HEK293 (cell line): ENCODE data around the gene HSFX3.
A peak's percentile ranks its signal among the peaks of the same experiment; 100 is the strongest.
"Not testable (repeated sequence)": the region's sequence is repeated elsewhere in the genome, so short reads cannot be mapped to it uniquely, and the experiment has no call there.

ENCODE experiments used
- CTCF ChIA-PET: fragments of 350-600 bp; formaldehyde crosslinking; extraction: SDS; loops from one replicate; lab custom pipeline; 2021; ENCODE audit warnings: antibody characterized with exemption; lab: Yijun Ruan, JAX
- POLR2A ChIA-PET: fragments of 300-600 bp; formaldehyde crosslinking; extraction: SDS; loops from one replicate; lab custom pipeline; 2020; ENCODE audit warnings: antibody characterized with exemption, inconsistent platforms; lab: Yijun Ruan, JAX
- H3K27ac ChIP-seq: fragments of 200-500 bp; sonication (Bioruptor generic); 2 replicates; pipeline ENCODE4 v1.5.1; 2014; ENCODE audit warnings: low read depth, low read length, control low read depth, inconsistent platforms; ENCODE audit errors: extremely low read depth
- H3K36me3 ChIP-seq, 2 experiments: fragments of 200-500 bp in 1 of 2; sonication (Bioruptor generic) in 1 of 2; 1 replicate in 1 of 2; 2 replicates in 1 of 2; pipeline ENCODE4 v1.5.1; 2014 to 2017; ENCODE audit warnings: inconsistent platforms in 2 of 2, low read length in 2 of 2; ENCODE audit not compliant: control insufficient read depth in 2 of 2, insufficient read depth in 1 of 2
- H3K4me1 ChIP-seq: fragments of 200-500 bp; sonication (Bioruptor generic); 2 replicates; pipeline ENCODE4 v1.5.1; 2014; ENCODE audit warnings: mild to moderate bottlenecking, low read length, inconsistent platforms; ENCODE audit not compliant: control insufficient read depth, insufficient read depth
- H3K4me3 ChIP-seq: 2 replicates; pipeline ENCODE4 v1.5.1; 2011; ENCODE audit warnings: low read depth, mild to moderate bottlenecking, control low read depth, low read length, moderate library complexity
- H3K9me3 ChIP-seq: fragments of 200-500 bp; sonication (Bioruptor generic); 2 replicates; pipeline ENCODE4 v1.5.1; 2014; ENCODE audit warnings: low read depth, low read length, inconsistent platforms; ENCODE audit not compliant: control insufficient read depth, insufficient read depth
- EGR2 ChIP-seq: fragments of 450-650 bp; formaldehyde crosslinking; IDR thresholded peaks from 2 replicates; pipeline ENCODE4 v1.5.1; 2016; ENCODE audit warnings: low read depth, missing biosample characterization, missing genetic modification characterization
- HOXC10 ChIP-seq: sonication (generic); formaldehyde crosslinking; IDR thresholded peaks from 2 replicates; pipeline ENCODE4 v1.8.1; 2023; ENCODE audit warnings: mild to moderate bottlenecking, missing genetic modification reagents
- PRDM6 ChIP-seq: fragments of 450-650 bp; formaldehyde crosslinking; IDR thresholded peaks from 2 replicates; pipeline ENCODE4 v1.5.1; 2017; ENCODE audit warnings: missing biosample characterization, missing genetic modification characterization
- ZBTB17 ChIP-seq: fragments of 450-650 bp; formaldehyde crosslinking; IDR thresholded peaks from 2 replicates; pipeline ENCODE4 v1.5.1; 2016; ENCODE audit warnings: missing biosample characterization, missing genetic modification characterization
- ZBTB21 ChIP-seq: fragments of 450-650 bp; formaldehyde crosslinking; IDR thresholded peaks from 2 replicates; pipeline ENCODE4 v1.5.1; 2017; ENCODE audit warnings: missing biosample characterization, missing genetic modification characterization
- ZNF169 ChIP-seq: fragments of 450-650 bp; formaldehyde crosslinking; IDR thresholded peaks from 2 replicates; pipeline ENCODE4 v1.5.1; 2016; ENCODE audit warnings: missing biosample characterization, missing genetic modification characterization
- ZNF184 ChIP-seq: fragments of 450-650 bp; IDR thresholded peaks from 2 replicates; pipeline ENCODE4 v1.5.1; 2018; ENCODE audit warnings: missing biosample characterization, mild to moderate bottlenecking, missing genetic modification characterization
- ZNF335 ChIP-seq: fragments of 450-650 bp; formaldehyde crosslinking; conservative IDR thresholded peaks from 2 replicates; pipeline ENCODE4 v1.5.1; 2016; ENCODE audit warnings: missing biosample characterization, missing genetic modification characterization
- ZNF521 ChIP-seq: fragments of 450-650 bp; formaldehyde crosslinking; IDR thresholded peaks from 2 replicates; pipeline ENCODE4 v1.5.1; 2017; ENCODE audit warnings: missing biosample characterization, mild to moderate bottlenecking, missing genetic modification characterization
- ZNF529 ChIP-seq: fragments of 450-650 bp; formaldehyde crosslinking; IDR thresholded peaks from 2 replicates; pipeline ENCODE4 v1.5.1; 2017; ENCODE audit warnings: missing genetic modification characterization, missing biosample characterization; ENCODE audit not compliant: insufficient replicate concordance
- ZNF610 ChIP-seq: fragments of 450-650 bp; formaldehyde crosslinking; IDR thresholded peaks from 2 replicates; pipeline ENCODE4 v1.5.1; 2016; ENCODE audit warnings: missing biosample characterization, missing genetic modification characterization, borderline replicate concordance
- ZNF76 ChIP-seq: fragments of 450-650 bp; formaldehyde crosslinking; IDR thresholded peaks from 2 replicates; pipeline ENCODE4; 2016; ENCODE audit warnings: low read depth, missing biosample characterization, missing genetic modification characterization, borderline replicate concordance
- TF ChIP-seq, protein P1 (sequence below): fragments of 450-650 bp; formaldehyde crosslinking; IDR thresholded peaks from 2 replicates; pipeline ENCODE4 v1.5.1; 2016; ENCODE audit warnings: missing biosample characterization, missing genetic modification characterization
- TF ChIP-seq, protein P2 (sequence below): fragments of 450-650 bp; formaldehyde crosslinking; optimal IDR thresholded peaks from 2 replicates; pipeline ENCODE3; 2016; ENCODE audit warnings: missing biosample characterization, mild to moderate bottlenecking, missing genetic modification characterization
- TF ChIP-seq, protein P3 (sequence below): fragments of 450-650 bp; formaldehyde crosslinking; IDR thresholded peaks from 2 replicates; pipeline ENCODE4 v1.5.1; 2016; ENCODE audit warnings: missing biosample characterization, missing genetic modification characterization
- TF ChIP-seq, protein P4 (sequence below): fragments of 450-650 bp; formaldehyde crosslinking; IDR thresholded peaks from 2 replicates; pipeline ENCODE4 v1.5.1; 2016; ENCODE audit warnings: missing biosample characterization, missing genetic modification characterization
- TF ChIP-seq, protein P5 (sequence below): fragments of 450-650 bp; formaldehyde crosslinking; IDR thresholded peaks from 2 replicates; pipeline ENCODE4 v1.5.1; 2017; ENCODE audit warnings: missing biosample characterization, missing genetic modification characterization

Gene HSFX3

GRCh38 chrX:149521438-149521837 lies 28.3 kb downstream of the HSFX3 start:
- CTCF ChIA-PET: interaction anchor here (2.0 to 3.0 kb wide), 2 partner anchors 9 to 25 kb away, joined by 5 to 17 read pairs; no protein-coding TSS in a partner anchor
- H3K36me3 ChIP-seq: no peaks in the 10 kb centered on the region
- TF ChIP-seq, protein P1, sequence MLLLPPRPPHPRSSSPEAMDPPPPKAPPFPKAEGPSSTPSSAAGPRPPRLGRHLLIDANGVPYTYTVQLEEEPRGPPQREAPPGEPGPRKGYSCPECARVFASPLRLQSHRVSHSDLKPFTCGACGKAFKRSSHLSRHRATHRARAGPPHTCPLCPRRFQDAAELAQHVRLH (tag by site-specific recombination): no peak
- TF ChIP-seq ZBTB17 (tag by site-specific recombination): no peak
- TF ChIP-seq, protein P2, sequence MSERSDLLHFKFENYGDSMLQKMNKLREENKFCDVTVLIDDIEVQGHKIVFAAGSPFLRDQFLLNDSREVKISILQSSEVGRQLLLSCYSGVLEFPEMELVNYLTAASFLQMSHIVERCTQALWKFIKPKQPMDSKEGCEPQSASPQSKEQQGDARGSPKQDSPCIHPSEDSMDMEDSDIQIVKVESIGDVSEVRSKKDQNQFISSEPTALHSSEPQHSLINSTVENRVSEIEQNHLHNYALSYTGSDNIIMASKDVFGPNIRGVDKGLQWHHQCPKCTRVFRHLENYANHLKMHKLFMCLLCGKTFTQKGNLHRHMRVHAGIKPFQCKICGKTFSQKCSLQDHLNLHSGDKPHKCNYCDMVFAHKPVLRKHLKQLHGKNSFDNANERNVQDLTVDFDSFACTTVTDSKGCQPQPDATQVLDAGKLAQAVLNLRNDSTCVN (tag by site-specific recombination): no peak
- TF ChIP-seq EGR2 (tag by site-specific recombination): no peak
- TF ChIP-seq ZNF529: no peak
- no peak for TF ChIP-seq ZBTB21 (tag by site-specific recombination)
- TF ChIP-seq PRDM6: no peak
- TF ChIP-seq ZNF521 (tag by site-specific recombination): no peak
- TF ChIP-seq, protein P3, sequence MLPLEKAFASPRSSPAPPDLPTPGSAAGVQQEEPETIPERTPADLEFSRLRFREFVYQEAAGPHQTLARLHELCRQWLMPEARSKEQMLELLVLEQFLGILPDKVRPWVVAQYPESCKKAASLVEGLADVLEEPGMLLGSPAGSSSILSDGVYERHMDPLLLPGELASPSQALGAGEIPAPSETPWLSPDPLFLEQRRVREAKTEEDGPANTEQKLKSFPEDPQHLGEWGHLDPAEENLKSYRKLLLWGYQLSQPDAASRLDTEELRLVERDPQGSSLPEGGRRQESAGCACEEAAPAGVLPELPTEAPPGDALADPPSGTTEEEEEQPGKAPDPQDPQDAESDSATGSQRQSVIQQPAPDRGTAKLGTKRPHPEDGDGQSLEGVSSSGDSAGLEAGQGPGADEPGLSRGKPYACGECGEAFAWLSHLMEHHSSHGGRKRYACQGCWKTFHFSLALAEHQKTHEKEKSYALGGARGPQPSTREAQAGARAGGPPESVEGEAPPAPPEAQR (tag by site-specific recombination): no peak
- TF ChIP-seq ZNF335 (tag by site-specific recombination): no peak
- no peak for TF ChIP-seq ZNF184 (tag by site-specific recombination)
- TF ChIP-seq ZNF610 (tag by site-specific recombination): no peak
- TF ChIP-seq ZNF169 (tag by site-specific recombination): no peak
- TF ChIP-seq, protein P4, sequence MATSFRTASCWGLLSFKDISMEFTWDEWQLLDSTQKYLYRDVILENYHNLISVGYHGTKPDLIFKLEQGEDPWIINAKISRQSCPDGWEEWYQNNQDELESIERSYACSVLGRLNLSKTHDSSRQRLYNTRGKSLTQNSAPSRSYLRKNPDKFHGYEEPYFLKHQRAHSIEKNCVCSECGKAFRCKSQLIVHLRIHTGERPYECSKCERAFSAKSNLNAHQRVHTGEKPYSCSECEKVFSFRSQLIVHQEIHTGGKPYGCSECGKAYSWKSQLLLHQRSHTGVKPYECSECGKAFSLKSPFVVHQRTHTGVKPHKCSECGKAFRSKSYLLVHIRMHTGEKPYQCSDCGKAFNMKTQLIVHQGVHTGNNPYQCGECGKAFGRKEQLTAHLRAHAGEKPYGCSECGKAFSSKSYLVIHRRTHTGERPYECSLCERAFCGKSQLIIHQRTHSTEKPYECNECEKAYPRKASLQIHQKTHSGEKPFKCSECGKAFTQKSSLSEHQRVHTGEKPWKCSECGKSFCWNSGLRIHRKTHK: no peak
- no peak for TF ChIP-seq HOXC10
- TF ChIP-seq, protein P5, sequence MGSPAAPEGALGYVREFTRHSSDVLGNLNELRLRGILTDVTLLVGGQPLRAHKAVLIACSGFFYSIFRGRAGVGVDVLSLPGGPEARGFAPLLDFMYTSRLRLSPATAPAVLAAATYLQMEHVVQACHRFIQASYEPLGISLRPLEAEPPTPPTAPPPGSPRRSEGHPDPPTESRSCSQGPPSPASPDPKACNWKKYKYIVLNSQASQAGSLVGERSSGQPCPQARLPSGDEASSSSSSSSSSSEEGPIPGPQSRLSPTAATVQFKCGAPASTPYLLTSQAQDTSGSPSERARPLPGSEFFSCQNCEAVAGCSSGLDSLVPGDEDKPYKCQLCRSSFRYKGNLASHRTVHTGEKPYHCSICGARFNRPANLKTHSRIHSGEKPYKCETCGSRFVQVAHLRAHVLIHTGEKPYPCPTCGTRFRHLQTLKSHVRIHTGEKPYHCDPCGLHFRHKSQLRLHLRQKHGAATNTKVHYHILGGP: no peak
- TF ChIP-seq ZNF76: no peak
- H3K27ac ChIP-seq: no peak overlapping the region
- POLR2A ChIA-PET: interaction anchor here (1.0 kb wide), 1 partner anchor 9 kb away, joined by 4 read pairs; no protein-coding TSS in a partner anchor
- H3K9me3 ChIP-seq: no peaks in the 10 kb centered on the region
- H3K4me1 ChIP-seq: no peaks in the 10 kb centered on the region
- no peak overlapping the region for H3K4me3 ChIP-seq

DNA sequence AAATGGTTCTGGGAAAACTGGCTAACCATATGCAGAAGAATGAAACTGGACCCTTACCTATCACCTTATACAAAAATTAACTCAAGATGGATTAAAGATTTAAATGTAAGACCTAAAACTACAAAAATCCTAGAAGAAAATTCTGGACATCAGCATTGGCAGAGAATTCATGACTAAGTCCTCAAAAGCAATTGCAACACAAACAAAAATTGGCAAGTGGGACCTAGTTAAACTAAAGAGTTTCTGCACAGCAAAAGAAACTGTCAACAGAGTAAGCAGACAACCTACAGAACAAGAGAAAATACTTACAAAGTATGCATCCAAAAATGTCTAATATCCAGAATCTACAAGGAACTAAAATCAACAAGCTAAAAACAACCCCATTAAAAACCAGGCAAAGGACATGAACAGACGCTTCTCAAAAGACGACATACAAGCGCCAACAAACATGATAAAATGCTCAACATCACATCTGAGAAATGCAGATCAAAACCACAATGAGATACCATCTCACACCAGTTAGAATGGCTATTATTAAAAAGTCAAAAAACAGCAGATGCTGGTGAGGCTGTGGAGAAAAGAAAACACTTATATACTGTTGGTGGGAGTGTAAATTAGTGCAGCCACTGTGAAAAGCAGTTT lies 29.0 kb downstream of the HSFX3 start:
- CTCF ChIA-PET: interaction anchor here (2.0 to 3.0 kb wide), 2 partner anchors 9 to 25 kb away, joined by 5 to 17 read pairs; no protein-coding TSS in a partner anchor
- TF ChIP-seq ZNF335 (tag by site-specific recombination): 0 out of 2 replicates have a peak, but pooled peaks have one; percentile 18
- TF ChIP-seq, all 188 proteins: peak for 1; not testable (repeated sequence) for 187
- H3K36me3 ChIP-seq, H3K27ac ChIP-seq, H3K4me1 ChIP-seq, H3K9me3 ChIP-seq, H3K4me3 ChIP-seq: not testable (repeated sequence)
- POLR2A ChIA-PET: interaction anchor here (1.1 kb wide), 1 partner anchor 16 kb away, joined by 5 read pairs; no protein-coding TSS in a partner anchor
